Measurements from ENCODE around the gene GGA1. TPM values are rescaled to one million over a fixed set of nuclear protein-coding genes. Genes with fewer than 3 reads are reported as not detected.

Gene GGA1
- total and polyA plus RNA-seq, 10 of the 15 experiments (the other 5 are each of a cell fraction or from before 2014, with no cell fraction given): 1.4 to 79.4 (median 44.4) TPM

DNA sequence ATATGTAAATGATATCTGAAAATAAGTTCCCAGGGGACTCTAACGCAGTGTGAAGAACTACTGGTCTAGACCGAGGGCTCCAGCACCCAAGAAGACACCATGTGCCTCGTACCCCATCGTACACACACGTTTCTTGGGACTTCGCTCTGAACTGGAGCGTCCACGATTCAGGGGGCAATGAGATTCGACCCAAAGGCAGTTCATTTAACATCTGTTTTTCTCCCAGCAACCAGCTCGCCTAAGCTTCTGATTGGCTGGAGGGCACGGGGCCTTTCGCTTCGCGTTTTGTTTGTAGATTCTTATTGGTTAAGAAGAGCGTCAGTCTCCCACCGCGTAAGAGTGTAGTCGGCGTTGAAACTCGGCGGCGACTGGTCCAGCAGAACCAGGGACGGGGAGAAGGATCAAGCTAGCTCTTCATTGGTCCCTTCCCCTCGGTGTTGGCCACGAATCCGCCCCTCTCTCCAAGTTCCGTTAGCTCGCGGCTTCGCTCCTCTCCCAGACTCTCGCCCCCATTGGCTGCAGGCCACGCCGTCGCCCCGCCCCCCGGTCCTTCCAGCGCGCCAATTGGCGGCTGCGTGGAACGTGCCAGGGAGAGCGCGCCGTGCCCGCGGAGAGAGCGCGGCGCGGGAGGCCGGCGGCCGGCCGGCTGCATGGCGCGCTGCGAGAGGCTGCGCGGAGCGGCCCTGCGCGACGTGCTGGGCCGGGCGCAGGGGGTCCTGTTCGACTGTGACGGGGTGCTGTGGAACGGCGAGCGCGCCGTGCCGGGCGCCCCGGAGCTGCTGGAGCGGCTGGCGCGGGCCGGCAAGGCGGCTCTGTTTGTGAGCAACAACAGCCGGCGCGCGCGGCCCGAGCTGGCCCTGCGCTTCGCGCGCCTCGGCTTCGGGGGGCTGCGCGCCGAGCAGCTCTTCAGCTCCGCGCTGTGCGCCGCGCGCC lies 49.8 kb downstream of the GGA1 start, which contains the start of gene PDXP (continued):
- TF ChIP-seq BHLHE40 (IDR thresholded peaks at IDR 0.05; ENCODE audit: borderline replicate concordance in 1 of 2, low read depth in 2 of 2, low read length in 1 of 2) (peak; percentile 98 to 100), ZSCAN29 (IDR thresholded peaks at IDR 0.05) (no peak), MTA2 (IDR thresholded peaks at IDR 0.05; ENCODE audit: low read depth) (no peak), STAT1 (conservative IDR thresholded peaks at IDR 0.05) (peak; percentile 72; the same call in 1 of the 2 replicates), CREM (IDR thresholded peaks at IDR 0.05; ENCODE audit: low read depth) (peak; percentile 93), IKZF2 (IDR thresholded peaks at IDR 0.05) (no peak), ASH2L (IDR thresholded peaks at IDR 0.05; ENCODE audit: borderline replicate concordance, low read depth) (no peak), BACH1 (IDR thresholded peaks at IDR 0.05; ENCODE audit: borderline replicate concordance) (peak; percentile 87), SUPT20H (IDR thresholded peaks at IDR 0.05; ENCODE audit: borderline replicate concordance, control insufficient read depth, low read depth, low read length) (no peak), PAX5 (IDR thresholded peaks at IDR 0.05; ENCODE audit: borderline replicate concordance, low read depth, low read length) (no peak), NR2C2 (IDR thresholded peaks at IDR 0.05; ENCODE audit: borderline replicate concordance, control insufficient read depth, insufficient read length, low read depth) (no peak), KAT2A (conservative IDR thresholded peaks at IDR 0.05; ENCODE audit: control insufficient read depth, low read depth, low read length) (no peak), ZBED1 (IDR thresholded peaks at IDR 0.05; ENCODE audit: borderline replicate concordance) (no peak), HDAC2 (IDR thresholded peaks at IDR 0.05) (no peak), TBL1XR1 (IDR thresholded peaks at IDR 0.05; ENCODE audit: low read depth, low read length) (no peak), POU2F2 (IDR thresholded peaks at IDR 0.05; ENCODE audit: borderline replicate concordance, low read depth, low read length) (peak; percentile 88; the same call in 2 of the 3 replicates), YBX1 (IDR thresholded peaks at IDR 0.05) (no peak), STAT3 (IDR thresholded peaks at IDR 0.05; ENCODE audit: low read depth, low read length) (no peak), RBBP5 (conservative IDR thresholded peaks at IDR 0.05) (no peak), MEF2A (IDR thresholded peaks at IDR 0.05; ENCODE audit: insufficient read depth, low read depth, low read length) (no peak), SREBF2 (IDR thresholded peaks at IDR 0.05; ENCODE audit: low read length) (no peak), HDAC6 (IDR thresholded peaks at IDR 0.05; ENCODE audit: unreplicated experiment) (peak; percentile 84)
- TF ChIP-seq, protein P1, sequence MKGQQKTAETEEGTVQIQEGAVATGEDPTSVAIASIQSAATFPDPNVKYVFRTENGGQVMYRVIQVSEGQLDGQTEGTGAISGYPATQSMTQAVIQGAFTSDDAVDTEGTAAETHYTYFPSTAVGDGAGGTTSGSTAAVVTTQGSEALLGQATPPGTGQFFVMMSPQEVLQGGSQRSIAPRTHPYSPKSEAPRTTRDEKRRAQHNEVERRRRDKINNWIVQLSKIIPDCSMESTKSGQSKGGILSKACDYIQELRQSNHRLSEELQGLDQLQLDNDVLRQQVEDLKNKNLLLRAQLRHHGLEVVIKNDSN (IDR thresholded peaks at IDR 0.05; ENCODE audit: borderline replicate concordance, extremely low read length, insufficient read depth, low read depth, low read length): peak; percentile 22
- TF ChIP-seq, protein P2, sequence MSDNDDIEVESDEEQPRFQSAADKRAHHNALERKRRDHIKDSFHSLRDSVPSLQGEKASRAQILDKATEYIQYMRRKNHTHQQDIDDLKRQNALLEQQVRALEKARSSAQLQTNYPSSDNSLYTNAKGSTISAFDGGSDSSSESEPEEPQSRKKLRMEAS (IDR thresholded peaks at IDR 0.05; ENCODE audit: low read depth, low read length): peak; percentile 92
- TF ChIP-seq, protein P3, sequence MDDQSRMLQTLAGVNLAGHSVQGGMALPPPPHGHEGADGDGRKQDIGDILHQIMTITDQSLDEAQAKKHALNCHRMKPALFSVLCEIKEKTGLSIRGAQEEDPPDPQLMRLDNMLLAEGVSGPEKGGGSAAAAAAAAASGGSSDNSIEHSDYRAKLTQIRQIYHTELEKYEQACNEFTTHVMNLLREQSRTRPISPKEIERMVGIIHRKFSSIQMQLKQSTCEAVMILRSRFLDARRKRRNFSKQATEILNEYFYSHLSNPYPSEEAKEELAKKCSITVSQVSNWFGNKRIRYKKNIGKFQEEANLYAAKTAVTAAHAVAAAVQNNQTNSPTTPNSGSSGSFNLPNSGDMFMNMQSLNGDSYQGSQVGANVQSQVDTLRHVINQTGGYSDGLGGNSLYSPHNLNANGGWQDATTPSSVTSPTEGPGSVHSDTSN (IDR thresholded peaks at IDR 0.05; ENCODE audit: insufficient replicate concordance, low read depth, low read length): peak; percentile 99

Data from GM12878 (cell line).